Cardiac fibroblast (primary cell): Measurements from ENCODE around the gene EPHB1.

Experiments used
- DNase-seq, 2 donors: peaks; one replicate each; pipeline versions ENCODE4 v3.0.0 to v3.0.0-alpha.2; 2010; ENCODE audit warnings: low read depth in 2 of 2
- H3K4me3 ChIP-seq, 2 donors: replicated peaks in 1 of 2; 1 replicate in 1 of 2; 2 replicates in 1 of 2; pipeline ENCODE4 v1.5.1; 2011; ENCODE audit warnings: low read depth in 2 of 2, low read length in 2 of 2, mild to moderate bottlenecking in 2 of 2, moderate library complexity in 1 of 2
- CTCF ChIP-seq: IDR thresholded peaks from one replicate; pipeline ENCODE4 v1.5.1; 2011; ENCODE audit warnings: low read depth, mild to moderate bottlenecking, low read length, inconsistent platforms

The EPHB1 gene

GRCh38 chr3:134897391-134898141, 102.5 kb downstream of the EPHB1 start:
- no peak overlapping the region for H3K4me3 ChIP-seq
- DNase-seq: no peak
- TF ChIP-seq CTCF: no peak

GRCh38 chr3:134898181-134898754, 103.2 kb downstream of the EPHB1 start:
- DNase-seq: no peak
- no peak for TF ChIP-seq CTCF
- H3K4me3 ChIP-seq: no peak overlapping the region

- no peak for TF ChIP-seq CTCF
Observed at GRCh38 chr3:134899786-134900185, 104.7 kb downstream of the EPHB1 start.

GRCh38 chr3:134900482-134900881, 105.4 kb downstream of the EPHB1 start:
- no peak for TF ChIP-seq CTCF
- no peak overlapping the region for H3K4me3 ChIP-seq
- DNase-seq: no peak

More at GRCh38 chr3:134899786-134900185, 104.7 kb downstream of the EPHB1 start:
- H3K4me3 ChIP-seq: no peak overlapping the region
- no peak for DNase-seq

- DNase-seq: no peak
- H3K4me3 ChIP-seq: no peak overlapping the region
- TF ChIP-seq CTCF: no peak
Observed at GRCh38 chr3:134901461-134901860, 106.4 kb downstream of the EPHB1 start.

GRCh38 chr3:134903837-134904236, 108.8 kb downstream of the EPHB1 start:
- DNase-seq: no peak
- TF ChIP-seq CTCF: no peak

More at GRCh38 chr3:134903837-134904236, 108.8 kb downstream of the EPHB1 start:
- H3K4me3 ChIP-seq: no peak overlapping the region
